Measurements from ENCODE around the gene CNOT10.
"Not testable (repeated sequence)": the region's sequence is repeated elsewhere in the genome, so short reads cannot be mapped to it uniquely, and the experiment has no call there.

Gene CNOT10

GRCh38 chr3:32684800-32685542 lies at the start of gene CNOT10:
Gene CNOT10, plus strand, starts transcription at chr3:32685188. Its CDS starts 273 bp downstream, at chr3:32685461.
- DNase-seq (ENCODE audit: low spot score), result peak; percentile 93

- DNase-seq (ENCODE audit: low spot score), result no peak
Observed at GRCh38 chr3:32640939-32641338, 44.0 kb upstream of the CNOT10 start.

DNA sequence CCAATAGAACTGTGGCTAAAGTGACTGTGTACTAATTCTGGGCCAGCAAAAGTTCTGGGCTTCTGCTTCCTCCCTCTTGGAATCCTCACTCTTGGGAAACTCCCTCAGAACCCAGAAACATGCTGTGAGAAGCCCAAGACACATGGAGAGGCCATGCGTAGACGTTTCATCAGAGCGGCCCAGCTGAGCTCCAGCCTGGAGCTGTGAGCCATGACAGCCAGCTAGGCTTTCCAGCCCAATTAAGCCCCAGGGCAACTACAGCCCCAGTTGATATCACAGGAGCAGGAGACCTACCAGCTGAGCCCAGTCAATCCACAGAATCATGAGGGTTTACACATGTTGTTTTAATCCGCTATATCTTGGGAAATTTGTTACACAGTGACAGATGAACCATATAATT lies 43.6 kb upstream of the CNOT10 start:
- no peak for DNase-seq (ENCODE audit: low spot score)

DNA sequence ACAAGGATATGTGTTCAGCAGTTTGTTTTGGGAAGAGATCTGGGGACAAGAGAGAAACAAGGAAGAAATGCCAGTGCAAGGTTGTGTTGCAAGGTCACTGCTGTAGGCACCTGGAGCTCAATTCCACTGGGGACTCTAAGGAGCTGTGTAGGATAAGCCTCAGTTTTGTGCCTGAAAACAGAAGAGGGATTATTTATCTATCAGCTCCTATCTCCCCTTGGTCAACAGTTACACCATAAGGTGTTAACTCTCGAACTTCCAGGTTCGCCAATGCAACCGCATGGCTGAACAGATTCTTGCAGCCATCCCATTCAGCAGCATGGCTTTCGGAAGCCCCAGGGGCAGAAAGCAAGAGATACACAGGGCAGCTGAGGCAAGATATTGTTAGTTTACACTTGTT lies 41.6 kb upstream of the CNOT10 start:
- no peak for DNase-seq (ENCODE audit: low spot score)

GRCh38 chr3:32643816-32644215 lies 41.2 kb upstream of the CNOT10 start:
- DNase-seq (ENCODE audit: low spot score), result no peak

DNA sequence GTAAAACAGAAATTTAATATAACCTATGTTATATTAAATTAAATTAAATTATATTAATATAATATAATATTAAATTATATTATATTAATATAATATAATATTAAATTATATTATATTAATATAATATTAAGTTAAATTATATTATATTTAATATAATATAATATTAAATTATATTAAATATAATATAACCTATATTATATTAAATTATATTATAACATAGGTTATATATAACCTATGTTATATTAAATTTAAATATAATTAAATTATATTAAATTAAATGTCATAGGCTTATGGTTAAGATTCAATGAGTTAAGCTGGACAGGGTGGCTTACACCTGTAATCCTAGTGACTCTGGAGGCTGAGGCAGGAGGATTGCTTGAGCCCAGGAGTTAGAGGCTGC lies 40.6 kb upstream of the CNOT10 start:
- DNase-seq (ENCODE audit: low spot score), result no peak

DNA sequence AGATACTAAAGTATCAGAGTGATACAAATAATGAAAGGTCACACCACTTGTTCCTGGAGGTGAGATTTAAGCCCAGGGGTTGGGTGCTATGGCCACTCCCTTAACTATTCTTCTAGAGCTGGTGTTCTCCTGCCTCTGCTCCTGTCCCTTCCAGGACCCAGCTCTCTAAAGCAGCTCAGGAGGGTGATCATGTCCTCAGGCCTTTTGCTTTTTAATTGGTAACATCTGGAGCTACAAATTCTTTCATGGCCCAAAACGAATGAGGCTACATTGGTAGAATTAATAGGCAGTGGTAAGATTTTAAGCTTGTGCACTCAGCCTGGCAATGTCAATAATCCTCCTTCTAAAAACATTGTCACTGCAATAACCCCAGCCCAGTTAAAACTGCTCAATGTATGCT lies 38.2 kb upstream of the CNOT10 start:
- no peak for DNase-seq (ENCODE audit: low spot score)

DNA sequence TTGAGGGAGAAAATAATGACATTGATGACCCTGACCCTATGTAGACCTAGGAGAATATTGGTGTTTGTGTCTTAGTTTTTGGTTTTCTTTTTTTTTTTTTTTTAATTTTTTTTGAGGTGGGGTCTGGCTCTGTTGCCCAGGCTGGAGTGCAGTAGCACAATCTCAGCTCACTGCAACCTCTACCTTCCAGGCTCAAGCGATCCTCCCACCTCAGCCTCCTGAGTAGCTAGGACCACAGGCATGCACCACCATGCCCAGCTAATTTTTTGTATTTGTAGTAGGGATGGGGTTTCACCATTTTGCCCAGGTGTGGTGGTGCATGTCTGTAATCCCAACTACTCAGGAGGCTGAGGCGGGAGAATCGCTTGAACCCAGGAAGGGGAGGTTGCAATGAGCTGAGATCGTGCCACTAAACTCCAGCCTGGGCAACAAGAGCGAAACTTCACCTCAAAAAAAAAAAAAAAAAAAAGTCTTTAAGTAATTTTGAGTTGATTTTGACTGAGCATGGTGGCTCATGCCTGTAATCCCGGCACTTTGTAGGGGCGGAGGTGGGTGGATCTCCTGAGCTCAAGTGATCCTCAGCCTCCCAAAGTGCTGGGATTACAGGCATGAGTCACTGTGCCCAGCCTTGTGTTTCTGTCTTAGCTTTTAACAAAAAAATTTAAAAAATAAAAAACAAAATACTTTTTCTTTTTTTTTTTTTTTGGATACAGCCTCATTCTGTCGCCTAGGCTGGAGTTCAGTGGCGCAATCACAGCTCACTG lies 32.5 kb upstream of the CNOT10 start:
- not testable (repeated sequence) for DNase-seq (ENCODE audit: low spot score)

DNA sequence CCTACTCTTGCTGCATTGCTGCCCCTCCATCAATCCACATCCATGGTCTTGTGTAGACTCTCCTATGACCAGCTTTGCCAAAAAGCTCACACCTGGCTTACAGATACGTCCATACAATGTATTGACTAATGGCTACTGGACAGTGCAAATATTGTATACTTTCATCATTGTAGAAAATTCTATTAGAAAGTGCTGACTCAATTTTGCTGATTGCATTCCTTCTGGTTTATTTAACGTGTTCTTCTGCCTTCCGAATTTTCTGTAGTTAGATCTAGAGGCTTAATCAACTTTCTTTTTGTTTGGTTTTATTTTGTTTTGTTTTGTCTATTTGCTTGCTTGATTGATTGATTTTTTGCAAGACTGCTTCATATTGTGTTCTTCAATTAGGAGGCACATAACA lies 29.8 kb upstream of the CNOT10 start:
- no peak for DNase-seq (ENCODE audit: low spot score)

DNA sequence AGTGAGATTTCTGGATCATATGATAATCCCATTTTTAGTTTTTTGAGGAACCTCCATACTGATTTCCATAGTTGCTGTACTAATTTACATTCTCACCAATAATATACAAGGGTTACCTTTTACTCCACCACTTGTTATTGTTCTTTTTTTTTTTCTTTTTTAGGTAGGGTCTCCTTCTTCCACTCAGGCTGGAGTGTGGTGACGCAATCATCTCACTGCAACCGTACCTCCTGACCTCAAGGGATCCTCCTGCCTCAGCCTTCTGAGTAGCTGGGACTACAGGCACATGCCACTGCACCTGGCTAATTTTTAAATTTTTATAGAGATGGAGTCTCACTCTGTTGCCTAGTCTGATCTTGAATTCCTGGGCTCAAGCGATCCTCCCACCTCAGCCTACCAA lies 24.4 kb upstream of the CNOT10 start:
- DNase-seq (ENCODE audit: low spot score), result no peak

- no peak for DNase-seq (ENCODE audit: low spot score)
Observed at GRCh38 chr3:32662647-32663046, 22.3 kb upstream of the CNOT10 start.

- peak; percentile 35 for DNase-seq (ENCODE audit: low spot score)
Observed at GRCh38 chr3:32664630-32665075, 20.3 kb upstream of the CNOT10 start.

DNA sequence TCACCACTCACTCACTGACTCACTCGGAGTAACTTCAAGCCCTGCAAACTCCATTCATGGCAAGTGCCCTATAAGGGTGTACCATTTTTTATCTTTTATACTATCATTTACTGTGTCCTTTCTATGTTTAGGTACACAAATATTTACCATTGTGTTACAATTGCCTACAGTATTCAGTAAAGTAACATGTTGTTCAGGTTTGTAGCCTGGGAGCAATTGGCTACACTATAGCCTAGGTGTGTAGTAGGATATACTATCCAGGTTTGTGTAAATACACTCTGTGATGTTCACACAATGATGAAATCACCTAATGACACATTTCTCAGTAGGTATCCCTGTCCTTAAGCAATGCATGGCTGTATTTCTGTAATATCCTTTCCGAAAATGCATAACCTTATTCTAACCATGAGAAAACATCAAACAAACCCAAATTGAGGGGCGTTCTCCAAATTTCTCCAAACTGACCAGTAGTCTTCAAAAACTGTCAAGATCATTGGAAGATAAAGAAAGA lies 17.9 kb upstream of the CNOT10 start:
- DNase-seq (ENCODE audit: low spot score), result no peak

DNA sequence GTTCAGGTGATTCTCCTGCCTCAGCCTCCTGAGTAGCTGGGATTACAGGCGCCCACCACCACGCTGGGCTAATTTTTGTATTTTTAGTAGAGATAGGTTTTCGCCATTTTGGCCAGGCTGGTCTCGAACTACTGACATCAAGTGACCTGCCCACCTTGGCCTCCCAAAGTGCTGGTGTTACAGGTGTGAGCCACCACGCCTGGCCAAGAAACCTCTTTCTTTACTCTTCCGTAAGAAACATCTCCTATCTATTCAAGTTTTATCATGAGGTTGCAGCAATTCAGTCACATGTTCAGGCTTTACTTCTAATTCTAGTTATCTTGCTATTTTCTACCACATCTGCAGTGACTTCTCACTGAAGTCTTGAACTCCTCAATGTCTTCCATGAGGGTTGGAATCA lies 15.8 kb upstream of the CNOT10 start:
- DNase-seq (ENCODE audit: low spot score), result not testable (repeated sequence)

DNA sequence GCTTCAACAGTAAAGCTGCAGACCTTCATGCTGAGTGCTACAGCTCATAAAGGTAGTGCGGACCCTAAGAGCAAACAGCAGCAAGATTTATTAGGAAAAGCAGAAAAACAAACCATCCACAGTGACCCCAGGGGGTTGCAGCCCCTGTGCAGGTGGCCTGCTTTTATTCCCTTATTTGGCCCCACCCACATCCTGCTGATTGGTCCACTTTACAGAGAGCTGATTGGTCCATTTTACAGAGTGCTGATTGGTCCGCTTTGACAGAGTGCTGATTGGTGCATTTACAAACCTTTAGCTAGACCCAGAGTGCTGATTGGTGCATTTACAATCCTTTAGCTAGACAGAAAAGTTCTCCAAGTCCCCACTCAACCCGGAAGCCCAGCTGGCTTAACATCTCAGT lies 11.3 kb upstream of the CNOT10 start:
- DNase-seq (ENCODE audit: low spot score), result not testable (repeated sequence)

DNA sequence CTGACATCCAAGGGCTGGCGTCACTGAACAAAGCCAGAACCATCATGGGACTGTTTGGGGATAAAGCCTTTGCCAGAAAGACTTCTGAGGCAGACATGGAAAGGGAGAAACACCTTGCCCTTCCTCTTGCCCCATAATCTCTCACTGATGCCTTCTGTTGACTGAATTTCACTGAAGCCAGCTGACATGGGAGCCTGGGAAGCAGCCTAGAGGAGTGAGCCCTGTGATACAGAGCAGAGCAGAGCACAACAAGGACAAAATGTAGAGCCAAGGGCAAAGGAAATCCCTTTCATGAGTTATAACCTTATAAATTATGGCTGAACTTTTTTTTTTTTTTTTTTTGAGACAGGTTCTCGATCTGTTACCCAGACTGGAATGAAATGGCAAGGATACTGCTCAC lies 9.8 kb upstream of the CNOT10 start:
- no peak for DNase-seq (ENCODE audit: low spot score)

GRCh38 chr3:32675650-32676049 lies 9.3 kb upstream of the CNOT10 start:
- no peak for DNase-seq (ENCODE audit: low spot score)

- DNase-seq (ENCODE audit: low spot score), result no peak
Observed at GRCh38 chr3:32681811-32682210, 3.2 kb upstream of the CNOT10 start.

DNA sequence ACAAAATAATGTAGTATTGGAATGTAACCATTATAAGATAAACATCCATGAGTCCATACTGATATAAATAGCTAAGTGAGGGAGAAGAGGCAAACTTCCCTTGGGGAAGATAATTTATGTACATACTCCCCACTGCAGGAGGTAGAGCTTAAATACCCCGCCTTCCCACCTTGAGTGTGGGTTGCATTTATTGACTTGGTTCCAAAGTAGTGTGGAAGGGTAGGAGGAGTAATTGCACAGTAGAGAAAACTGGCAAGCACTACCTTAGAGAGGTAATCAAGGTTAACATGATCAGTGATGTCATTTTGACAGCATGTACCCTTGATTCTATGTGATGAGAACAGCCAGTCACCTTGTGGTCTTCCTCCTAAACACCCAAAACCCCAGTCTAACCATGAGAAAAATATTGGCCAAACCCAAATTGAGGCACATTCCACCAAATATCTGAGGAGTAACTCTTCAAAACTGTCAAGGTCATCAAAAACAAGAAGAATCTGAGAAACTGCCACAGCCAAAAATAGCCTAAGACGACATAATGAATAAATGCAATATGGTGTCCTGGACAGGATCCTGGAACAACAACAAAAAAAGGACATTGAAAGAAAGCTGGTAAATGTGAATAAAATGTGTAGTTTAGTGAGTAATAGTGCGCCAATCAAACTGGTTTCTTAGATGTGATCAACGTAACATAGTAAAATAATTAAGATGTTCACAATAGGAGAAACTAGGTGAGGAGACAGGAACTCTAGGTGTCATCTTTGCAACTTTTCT lies 774 bp upstream of the CNOT10 start:
- no peak for DNase-seq (ENCODE audit: low spot score)

DNA sequence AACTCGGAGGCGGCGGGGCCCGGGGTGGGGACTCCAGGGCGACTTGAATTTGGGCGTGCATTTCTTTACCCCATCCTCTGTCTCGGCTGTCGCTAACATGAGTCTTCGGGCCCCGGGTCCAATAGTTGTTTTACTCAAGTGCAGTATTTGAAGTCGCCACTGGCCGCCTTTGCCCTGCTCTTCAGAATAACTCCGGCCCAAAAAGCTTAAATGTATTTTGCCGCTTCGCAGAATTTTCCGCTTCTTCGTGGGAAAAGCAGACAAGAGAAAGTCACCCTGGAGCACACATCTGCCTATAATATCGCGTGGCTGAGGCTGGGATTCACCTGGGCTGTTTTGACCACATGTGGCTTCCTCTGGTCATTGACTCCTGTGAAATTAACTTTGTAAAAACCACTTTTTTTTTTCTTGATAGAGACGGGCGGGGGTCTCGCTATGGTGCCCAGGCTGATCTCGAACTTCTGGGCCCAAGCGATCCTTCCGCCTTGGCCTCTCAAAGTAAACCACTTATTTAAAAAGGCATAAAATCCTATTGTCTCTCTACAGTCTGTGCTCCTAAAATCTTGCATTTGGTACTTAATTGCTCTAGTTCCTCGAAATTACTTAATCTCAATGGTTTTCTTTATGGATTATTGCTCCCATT lies 676 bp downstream of the CNOT10 start:
- no peak for DNase-seq (ENCODE audit: low spot score)

GRCh38 chr3:32686713-32687112 lies 1.7 kb downstream of the CNOT10 start:
- DNase-seq (ENCODE audit: low spot score), result no peak

DNA sequence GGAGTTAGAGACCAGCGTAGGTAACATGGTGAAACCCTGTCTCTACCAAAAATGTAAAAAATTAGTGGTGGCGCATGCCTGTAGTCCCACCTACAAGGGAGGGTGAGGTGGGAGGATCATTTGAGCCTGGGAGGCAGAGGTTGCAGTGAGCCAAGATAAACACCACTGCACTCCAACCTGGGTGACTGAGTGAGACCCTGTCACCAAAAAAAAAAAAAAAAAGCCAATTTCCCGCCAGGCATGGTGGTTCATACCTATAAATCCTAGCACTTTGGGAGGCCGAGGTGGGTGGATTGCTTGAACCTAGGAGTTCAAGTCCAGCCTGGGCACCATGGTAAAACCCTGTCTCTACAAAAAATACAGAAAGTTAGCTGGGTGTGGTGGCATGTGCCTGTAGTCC lies 6.9 kb downstream of the CNOT10 start:
- DNase-seq (ENCODE audit: low spot score), result no peak
